GM12872 (cell line): ENCODE data around the gene CLNK.

Experiments
- TF ChIP-seq, protein P1 (sequence below): IDR thresholded peaks from 3 replicates; pipeline ENCODE4 v1.5.1; 2011; ENCODE audit warnings: low read depth, mild to moderate bottlenecking, low read length, moderate library complexity; ENCODE audit not compliant: insufficient read depth

Gene CLNK

DNA sequence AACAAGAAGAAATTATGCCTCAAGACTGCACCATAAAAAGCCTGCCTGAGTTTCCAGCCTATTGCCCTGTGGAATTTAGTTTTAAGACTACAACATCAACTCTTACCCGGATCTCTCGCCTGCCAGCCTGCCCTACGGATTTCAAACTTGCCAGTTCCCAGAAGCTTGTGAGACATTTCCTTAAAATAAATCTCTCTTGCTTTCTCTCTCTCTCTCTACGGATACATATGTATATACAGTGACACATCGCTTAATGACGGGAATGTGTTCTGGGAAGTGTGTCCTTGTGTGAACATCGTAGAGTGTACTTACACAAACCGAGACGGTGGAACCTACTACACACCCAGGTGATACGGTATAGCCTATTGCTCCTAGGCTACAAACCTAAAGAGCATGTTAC is 79.5 kb downstream of the CLNK start:
- TF ChIP-seq, protein P1, sequence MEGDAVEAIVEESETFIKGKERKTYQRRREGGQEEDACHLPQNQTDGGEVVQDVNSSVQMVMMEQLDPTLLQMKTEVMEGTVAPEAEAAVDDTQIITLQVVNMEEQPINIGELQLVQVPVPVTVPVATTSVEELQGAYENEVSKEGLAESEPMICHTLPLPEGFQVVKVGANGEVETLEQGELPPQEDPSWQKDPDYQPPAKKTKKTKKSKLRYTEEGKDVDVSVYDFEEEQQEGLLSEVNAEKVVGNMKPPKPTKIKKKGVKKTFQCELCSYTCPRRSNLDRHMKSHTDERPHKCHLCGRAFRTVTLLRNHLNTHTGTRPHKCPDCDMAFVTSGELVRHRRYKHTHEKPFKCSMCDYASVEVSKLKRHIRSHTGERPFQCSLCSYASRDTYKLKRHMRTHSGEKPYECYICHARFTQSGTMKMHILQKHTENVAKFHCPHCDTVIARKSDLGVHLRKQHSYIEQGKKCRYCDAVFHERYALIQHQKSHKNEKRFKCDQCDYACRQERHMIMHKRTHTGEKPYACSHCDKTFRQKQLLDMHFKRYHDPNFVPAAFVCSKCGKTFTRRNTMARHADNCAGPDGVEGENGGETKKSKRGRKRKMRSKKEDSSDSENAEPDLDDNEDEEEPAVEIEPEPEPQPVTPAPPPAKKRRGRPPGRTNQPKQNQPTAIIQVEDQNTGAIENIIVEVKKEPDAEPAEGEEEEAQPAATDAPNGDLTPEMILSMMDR = no peak

DNA sequence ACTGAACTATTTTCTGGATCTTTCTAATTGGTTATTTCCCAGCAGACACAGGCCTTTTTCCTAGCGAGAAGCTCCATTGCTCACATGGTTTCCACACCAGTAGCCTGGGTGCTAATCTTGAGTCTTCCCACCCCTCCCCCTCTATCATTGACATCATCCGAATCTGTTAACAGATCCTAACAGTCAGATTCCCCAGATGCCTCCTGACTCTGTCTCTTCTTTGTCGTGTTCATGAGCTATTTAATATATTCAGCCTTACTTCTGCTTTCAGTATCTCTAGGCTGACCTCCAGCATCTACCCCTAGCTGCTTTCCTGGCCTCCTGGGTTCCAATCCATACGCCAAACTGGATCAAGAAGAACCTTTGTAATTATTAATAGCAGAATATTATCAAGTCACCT is 85.0 kb downstream of the CLNK start:
- TF ChIP-seq, protein P1 = no peak

GRCh38 chr4:10598829-10599228 is 85.7 kb downstream of the CLNK start:
- TF ChIP-seq, protein P1 = no peak

- TF ChIP-seq, protein P1 = no peak
These were observed 87.8 kb downstream of the CLNK start for GRCh38 chr4:10596586-10597290.

DNA sequence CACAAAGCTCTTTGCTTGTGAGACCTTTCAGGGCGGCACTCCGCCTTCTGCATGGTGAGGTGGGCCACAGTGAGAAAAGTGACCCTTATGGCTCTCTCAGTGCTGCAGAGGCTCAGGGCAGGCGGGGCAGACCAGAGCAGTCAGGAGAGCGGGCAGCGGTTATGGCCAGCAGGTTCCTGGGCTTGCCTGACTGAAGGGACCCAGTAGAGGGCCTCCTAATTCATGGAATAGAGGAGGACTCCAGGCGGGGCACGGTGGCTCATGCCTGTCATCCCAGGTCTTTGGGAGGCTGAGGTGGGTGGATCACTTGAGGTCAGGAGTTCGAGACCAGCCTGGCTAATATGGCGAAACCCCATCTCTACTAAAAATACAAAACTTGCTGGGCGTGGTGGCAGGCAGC is 91.4 kb downstream of the CLNK start:
- TF ChIP-seq, protein P1 = no peak

DNA sequence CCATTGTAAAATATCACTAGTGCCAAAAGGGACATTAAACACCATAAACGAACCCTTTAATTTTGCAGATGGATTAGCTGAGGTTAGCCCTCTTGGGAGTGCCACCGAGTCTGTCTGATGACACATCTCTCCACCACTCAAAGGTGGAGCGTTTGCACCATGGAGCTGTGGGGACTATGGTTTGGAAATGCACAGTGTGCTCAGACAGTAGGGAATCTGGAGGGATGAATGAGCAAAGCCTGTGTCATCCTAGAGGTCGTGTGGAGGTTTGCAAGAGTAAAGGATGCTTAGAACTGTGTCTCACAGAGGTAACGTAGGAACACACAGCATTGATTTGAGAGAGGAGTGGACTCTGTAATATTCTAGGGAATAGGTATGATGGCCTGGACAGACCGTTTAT is 93.7 kb downstream of the CLNK start:
- TF ChIP-seq, protein P1 = no peak

GRCh38 chr4:10589799-10590198 is 94.8 kb downstream of the CLNK start:
- TF ChIP-seq, protein P1 = no peak

- TF ChIP-seq, protein P1 = no peak
These were observed 95.2 kb downstream of the CLNK start for GRCh38 chr4:10589321-10589720.
